ENCODE results near the gene ZNF367.

The ZNF367 gene

GRCh38 chr9:96436063-96436455 is 17.9 kb upstream of the ZNF367 start:
- DNase-seq = no peak

GRCh38 chr9:96435345-96435744 is 17.2 kb upstream of the ZNF367 start:
- DNase-seq = no peak

- DNase-seq = no peak
These were observed 12.2 kb upstream of the ZNF367 start for GRCh38 chr9:96430377-96430776.

- DNase-seq = no peak
These were observed 11.6 kb upstream of the ZNF367 start for GRCh38 chr9:96429732-96430131.

GRCh38 chr9:96425500-96426169 is 7.5 kb upstream of the ZNF367 start:
- DNase-seq = no peak

GRCh38 chr9:96423985-96424336 is 5.8 kb upstream of the ZNF367 start:
- no peak for DNase-seq

- DNase-seq = no peak
These were observed 5.3 kb upstream of the ZNF367 start for GRCh38 chr9:96423322-96423984.

- DNase-seq = no peak
These were observed 2.5 kb upstream of the ZNF367 start for GRCh38 chr9:96420468-96421219.

GRCh38 chr9:96419691-96419969 is 1.5 kb upstream of the ZNF367 start:
- DNase-seq = no peak

- DNase-seq = peak; percentile 42
These were observed 935 bp upstream of the ZNF367 start for GRCh38 chr9:96418920-96419690.

- no peak for DNase-seq
These were observed 498 bp downstream of the ZNF367 start for GRCh38 chr9:96417661-96418082.

- DNase-seq = peak; percentile 94
These were observed 1.1 kb downstream of the ZNF367 start for GRCh38 chr9:96417051-96417586.

GRCh38 chr9:96413302-96414221 is 4.6 kb downstream of the ZNF367 start:
- no peak for DNase-seq

GRCh38 chr9:96412174-96412913 is 5.8 kb downstream of the ZNF367 start:
- DNase-seq = no peak

- no peak for DNase-seq
These were observed 6.9 kb downstream of the ZNF367 start for GRCh38 chr9:96411129-96411838.

GRCh38 chr9:96408409-96409280 is 9.5 kb downstream of the ZNF367 start:
- no peak for DNase-seq

GRCh38 chr9:96400132-96400910 is 17.8 kb downstream of the ZNF367 start:
- no peak for DNase-seq

GRCh38 chr9:96399325-96399633 is 18.9 kb downstream of the ZNF367 start:
- DNase-seq = no peak
